Vagina (tissue), 2 donors: Measurements from ENCODE around the gene ITPKB. TPM values are rescaled to one million over a fixed set of nuclear protein-coding genes. Genes with fewer than 3 reads are reported as not detected.

Experiments
- DNase-seq, 2 donors: peaks; one replicate each; pipeline ENCODE4 v3.0.0-alpha.2; 2017; ENCODE audit errors: extremely low spot score in 2 of 2
- H3K27ac ChIP-seq: fragments of 200-600 bp; sonication (generic); one replicate; pipeline ENCODE4 v1.5.1; 2019
- H3K27me3 ChIP-seq: fragments of 200-600 bp; sonication (generic); one replicate; pipeline ENCODE4 v1.5.1; 2019
- H3K36me3 ChIP-seq, 2 donors: fragments of 200-600 bp; sonication (generic); one replicate each; pipeline ENCODE4 v1.5.1; 2017 to 2019
- H3K4me1 ChIP-seq: fragments of 200-600 bp; sonication (generic); one replicate; pipeline ENCODE4 v1.5.1; 2019
- H3K4me3 ChIP-seq, 2 donors: fragments of 200-600 bp; sonication (generic); 1 replicate in 1 of 2; 2 replicates in 1 of 2; pipeline ENCODE4 v1.5.1; 2016 to 2019
- H3K9me3 ChIP-seq: fragments of 200-600 bp; sonication (generic); one replicate; pipeline ENCODE4 v1.5.1; 2019
- CTCF ChIP-seq, 3 experiments: fragments of 450-650 bp in 2 of 3; fragments of 200-600 bp in 1 of 3; sonication (generic) in 1 of 3; IDR thresholded peaks; one replicate each; pipeline ENCODE4 v1.5.1; 2017 to 2019; ENCODE audit warnings: antibody characterized with exemption in 3 of 3, mild to moderate bottlenecking in 2 of 3, moderate library complexity in 2 of 3
- POLR2A ChIP-seq, 2 donors: fragments of 450-650 bp; IDR thresholded peaks; one replicate each; pipeline ENCODE4 v1.6.1; 2017; ENCODE audit warnings: antibody characterized with exemption in 2 of 2, mild to moderate bottlenecking in 2 of 2, moderate library complexity in 2 of 2
- POLR2AphosphoS5 ChIP-seq, 2 donors: sonication (generic); formaldehyde crosslinking; IDR thresholded peaks; one replicate each; pipeline ENCODE4 v1.9.0; 2017; ENCODE audit warnings: antibody characterized with exemption in 2 of 2, mild to moderate bottlenecking in 2 of 2, low read depth in 1 of 2; ENCODE audit not compliant: insufficient read depth in 1 of 2
- intact Hi-C: fragments of 100-400 bp; cut with DNase I; formaldehyde crosslinking; loops from one replicate; pipeline ENCODE4 v1.15.1; 2023
- total RNA-seq: library from RNA; depleted of rRNA; stranded (reverse); fragments of >200 nt; gene quantifications from one replicate; pipeline ENCODE4 v1.2.3, GENCODE V29; 2016

The ITPKB gene
- total RNA-seq, 1 donor from 2014 or later = 31.7 TPM

GRCh38 chr1:226634611-226635246, 104.4 kb downstream of the ITPKB start:
- no peak for DNase-seq
- H3K36me3 ChIP-seq = peaks cover 0 to 37% of the 10 kb centered on the region in 2 donors

GRCh38 chr1:226634166-226634588, 104.9 kb downstream of the ITPKB start:
- TF ChIP-seq CTCF (IDR thresholded peaks at IDR 0.05) = peak; percentile 94 to 97 (median 94)
- TF ChIP-seq POLR2A (IDR thresholded peaks at IDR 0.05) = no peak
- peak in 1 of 2 donors; percentile 60 for TF ChIP-seq POLR2AphosphoS5 (IDR thresholded peaks at IDR 0.05; ENCODE audit: insufficient read depth in 1 of 2, low read depth in 1 of 2)
- peaks cover 58% of the 10 kb centered on the region for H3K4me1 ChIP-seq
- intact Hi-C loops = loop anchor here (2.0 to 10.0 kb wide), 2 partner anchors 101 to 195 kb away; partner anchors contain the start of gene ITPKB

More at GRCh38 chr1:226634611-226635246, 104.4 kb downstream of the ITPKB start:
- peaks cover 58% of the 10 kb centered on the region for H3K4me1 ChIP-seq
- intact Hi-C loops = loop anchor here (2.0 to 10.0 kb wide), 2 partner anchors 100 to 194 kb away; partner anchors contain the start of gene ITPKB
- no peaks in the 10 kb centered on the region for H3K27me3 ChIP-seq
- no peak overlapping the region for H3K4me3 ChIP-seq
- peak overlapping the region; percentile 60 for H3K27ac ChIP-seq
- no peaks in the 10 kb centered on the region for H3K9me3 ChIP-seq
- no peak for TF ChIP-seq POLR2A (IDR thresholded peaks at IDR 0.05)

GRCh38 chr1:226633541-226634165, 105.4 kb downstream of the ITPKB start:
- Histone ChIP-seq H3K4me3 (no peak overlapping the region), H3K27me3 (no peaks in the 10 kb centered on the region), H3K36me3 (peaks cover 0 to 26% of the 10 kb centered on the region in 2 donors), H3K9me3 (no peaks in the 10 kb centered on the region), H3K4me1 (peaks cover 58% of the 10 kb centered on the region), H3K27ac (peak overlapping the region; percentile 60)
- TF ChIP-seq POLR2A (IDR thresholded peaks at IDR 0.05) (no peak), POLR2AphosphoS5 (IDR thresholded peaks at IDR 0.05; ENCODE audit: insufficient read depth in 1 of 2, low read depth in 1 of 2) (no peak), CTCF (IDR thresholded peaks at IDR 0.05) (no peak)
- no peak for DNase-seq
- intact Hi-C loops = loop anchor here (2.0 to 10.0 kb wide), 2 partner anchors 101 to 195 kb away; partner anchors contain the start of gene ITPKB

More at GRCh38 chr1:226634166-226634588, 104.9 kb downstream of the ITPKB start:
- Histone ChIP-seq H3K4me3 (no peak overlapping the region), H3K27ac (peak overlapping the region; percentile 60), H3K36me3 (peaks cover 0 to 31% of the 10 kb centered on the region in 2 donors), H3K9me3 (no peaks in the 10 kb centered on the region), H3K27me3 (no peaks in the 10 kb centered on the region)
- no peak for DNase-seq

GRCh38 chr1:226632922-226633351, 106.1 kb downstream of the ITPKB start:
- H3K4me3 ChIP-seq = no peak overlapping the region
- no peaks in the 10 kb centered on the region for H3K27me3 ChIP-seq
- H3K27ac ChIP-seq = peak overlapping the region; percentile 60
- H3K9me3 ChIP-seq = no peaks in the 10 kb centered on the region
- intact Hi-C loops = loop anchor here (10.0 kb wide), 1 partner anchor 102 kb away; the partner anchor contains the start of gene ITPKB
- DNase-seq = no peak
- TF ChIP-seq CTCF (IDR thresholded peaks at IDR 0.05) (no peak), POLR2AphosphoS5 (IDR thresholded peaks at IDR 0.05; ENCODE audit: insufficient read depth in 1 of 2, low read depth in 1 of 2) (no peak), POLR2A (IDR thresholded peaks at IDR 0.05) (no peak)
- peaks cover 53% of the 10 kb centered on the region for H3K4me1 ChIP-seq
- peaks cover 0 to 23% of the 10 kb centered on the region in 2 donors for H3K36me3 ChIP-seq

GRCh38 chr1:226632169-226632879, 106.8 kb downstream of the ITPKB start:
- Histone ChIP-seq H3K4me1 (peaks cover 47% of the 10 kb centered on the region), H3K9me3 (no peaks in the 10 kb centered on the region), H3K36me3 (peaks cover 0 to 17% of the 10 kb centered on the region in 2 donors), H3K27ac (peak overlapping the region; percentile 60), H3K27me3 (no peaks in the 10 kb centered on the region), H3K4me3 (no peak overlapping the region)
- TF ChIP-seq POLR2AphosphoS5 (IDR thresholded peaks at IDR 0.05; ENCODE audit: insufficient read depth in 1 of 2, low read depth in 1 of 2) = peak in 1 of 2 donors; percentile 41
- TF ChIP-seq POLR2A (IDR thresholded peaks at IDR 0.05) = no peak
- no peak for DNase-seq
- intact Hi-C loops = loop anchor here (10.0 kb wide), 1 partner anchor 102 kb away; the partner anchor contains the start of gene ITPKB
